Stimulated activated naive CD8-positive, alpha-beta T cell treated with anti-CD3 and anti-CD28 coated beads, Interleukin-15, amount 100 ng/mL, for 72 hours (primary cell): ENCODE results near the gene MIPEP.
A peak's percentile ranks its signal among the peaks of the same experiment; 100 is the strongest.
"Not testable (repeated sequence)": the region's sequence is repeated elsewhere in the genome, so short reads cannot be mapped to it uniquely, and the experiment has no call there.

Experiments used
- ATAC-seq: fragments of 150-1000 bp; cut with Tn5 transposase; 2 replicates; pipeline ENCODE4 v1.10.0; 2021; ENCODE audit warnings: mild to moderate bottlenecking, moderate library complexity
- DNase-seq, 2 donors: peaks; one replicate each; pipeline ENCODE4 v3.0.0; 2021 to 2022
- H3K27ac Mint-ChIP-seq, 2 donors: one replicate each; pipeline ENCODE4 v1.8.0; 2022; ENCODE audit warnings: mild to moderate bottlenecking in 2 of 2, mixed read lengths in 2 of 2, moderate library complexity in 2 of 2
- H3K27me3 Mint-ChIP-seq: one replicate; pipeline ENCODE4 v1.8.0; 2022; ENCODE audit warnings: mixed read lengths
- H3K4me1 Mint-ChIP-seq: one replicate; pipeline ENCODE4 v1.8.0; 2022; ENCODE audit warnings: mild to moderate bottlenecking, mixed read lengths
- H3K4me3 Mint-ChIP-seq, 2 donors: one replicate each; pipeline ENCODE4 v1.8.0; 2022; ENCODE audit warnings: mild to moderate bottlenecking in 2 of 2, mixed read lengths in 2 of 2, moderate library complexity in 1 of 2
- H3K9me3 Mint-ChIP-seq, 2 donors: one replicate each; pipeline ENCODE4 v1.8.0; 2022; ENCODE audit warnings: mixed read lengths in 2 of 2

The MIPEP gene

DNA sequence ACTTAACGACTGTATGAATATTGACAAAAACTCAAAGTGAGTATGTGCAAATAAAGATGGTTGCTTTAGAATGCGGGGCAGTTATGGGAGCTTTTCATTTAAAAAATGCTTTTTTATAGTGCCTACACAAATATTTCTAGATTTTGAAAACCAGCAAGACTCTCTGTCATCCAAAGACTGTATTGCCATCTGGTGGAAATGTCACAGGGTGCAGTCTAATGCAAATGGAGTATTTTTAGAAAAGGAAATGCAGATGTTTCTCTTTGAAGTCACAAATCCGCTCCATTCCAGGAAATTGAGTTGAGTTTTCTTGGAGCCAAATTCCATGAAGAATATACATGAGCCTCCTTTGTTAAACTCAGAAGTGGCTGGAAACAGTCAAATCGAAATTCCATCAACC lies 10.4 kb upstream of the MIPEP start:
- Mint-ChIP-seq H3K4me1 (peaks cover 12% of the 10 kb centered on the region), H3K9me3 (no peaks in the 10 kb centered on the region), H3K4me3 (no peak overlapping the region), H3K27ac (no peak overlapping the region), H3K27me3 (peaks cover 43% of the 10 kb centered on the region)
- ATAC-seq, result peak; percentile 65
- DNase-seq, result no peak

DNA sequence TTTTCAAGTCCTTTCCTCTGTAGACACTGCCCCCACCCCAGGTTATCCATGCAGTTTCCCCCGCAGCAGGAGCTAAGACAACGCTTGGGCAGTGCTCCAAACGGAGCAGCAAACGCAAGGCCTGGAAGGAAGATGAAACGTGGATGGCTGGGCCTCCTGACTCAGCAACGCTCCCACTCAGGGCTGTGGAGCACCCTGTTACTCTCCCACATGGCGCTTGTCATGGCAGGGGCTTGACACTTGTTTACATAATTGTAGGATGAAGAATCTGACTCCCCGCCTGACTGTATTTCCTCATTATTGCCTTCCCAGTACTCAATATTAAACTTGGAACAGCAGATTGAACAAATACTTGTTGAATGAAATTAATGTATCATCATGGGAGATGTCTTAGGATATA lies 8.9 kb upstream of the MIPEP start:
- DNase-seq (no peak), ATAC-seq (no peak)
- Mint-ChIP-seq H3K27me3 (peaks cover 29% of the 10 kb centered on the region), H3K9me3 (no peaks in the 10 kb centered on the region), H3K27ac (no peak overlapping the region), H3K4me3 (no peak overlapping the region), H3K4me1 (peaks cover 5% of the 10 kb centered on the region)

DNA sequence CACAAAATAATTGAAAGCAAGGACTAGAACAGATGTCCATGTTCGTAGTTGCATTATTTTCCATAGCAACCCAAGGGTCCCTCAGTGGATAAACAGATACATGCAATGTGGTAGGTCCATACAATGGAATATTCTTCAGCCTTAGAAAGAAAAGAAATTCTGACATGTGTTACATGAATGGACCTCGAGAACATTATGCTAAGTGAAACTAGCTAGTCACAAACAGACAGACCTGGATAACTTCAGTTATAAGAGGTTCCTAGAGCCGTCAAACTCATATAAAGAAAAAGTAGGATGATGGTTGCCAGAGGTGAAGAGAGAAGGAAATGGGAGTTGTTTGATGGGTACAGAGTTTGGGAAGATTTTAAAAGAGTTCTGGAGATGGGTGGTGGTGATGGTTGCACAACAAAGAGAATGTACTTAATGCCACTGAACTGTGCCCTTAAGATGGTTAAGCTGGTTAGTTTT lies 8.3 kb upstream of the MIPEP start, which contains the start of gene C1QTNF9B:
Gene C1QTNF9B (minus strand): TSS at position 51 of the 468 bp plus-strand sequence.
- H3K27ac Mint-ChIP-seq, result not testable (repeated sequence)

DNA sequence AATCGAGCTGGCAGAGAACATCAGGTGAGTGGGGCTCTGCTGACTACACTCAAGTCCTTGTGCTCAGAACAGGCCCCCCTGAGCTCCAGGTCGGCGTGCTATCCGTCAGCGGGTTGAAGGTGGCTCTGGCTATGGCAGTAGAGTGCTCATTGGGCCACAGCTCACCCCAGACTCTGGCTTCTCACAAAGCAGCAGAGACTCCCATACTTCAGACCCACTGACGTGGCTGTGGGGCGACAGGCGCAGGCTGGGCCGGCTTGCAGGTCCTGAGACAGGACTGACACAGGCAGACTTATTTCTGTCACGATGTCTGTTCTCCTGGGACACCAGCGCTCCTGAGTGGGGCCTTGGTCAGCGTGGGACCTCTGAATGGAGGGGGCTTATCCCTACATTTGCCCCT lies 5.5 kb upstream of the MIPEP start:
- ATAC-seq, DNase-seq, H3K27me3 Mint-ChIP-seq, H3K4me1 Mint-ChIP-seq, H3K4me3 Mint-ChIP-seq, H3K9me3 Mint-ChIP-seq, H3K27ac Mint-ChIP-seq: not testable (repeated sequence)

More for the DNA sequence above, 8.3 kb upstream of the MIPEP start, which contains the start of gene C1QTNF9B:
- not testable (repeated sequence) for H3K4me1 Mint-ChIP-seq, DNase-seq, H3K9me3 Mint-ChIP-seq, H3K4me3 Mint-ChIP-seq, ATAC-seq
- peaks cover 23% of the 10 kb centered on the region for H3K27me3 Mint-ChIP-seq

DNA sequence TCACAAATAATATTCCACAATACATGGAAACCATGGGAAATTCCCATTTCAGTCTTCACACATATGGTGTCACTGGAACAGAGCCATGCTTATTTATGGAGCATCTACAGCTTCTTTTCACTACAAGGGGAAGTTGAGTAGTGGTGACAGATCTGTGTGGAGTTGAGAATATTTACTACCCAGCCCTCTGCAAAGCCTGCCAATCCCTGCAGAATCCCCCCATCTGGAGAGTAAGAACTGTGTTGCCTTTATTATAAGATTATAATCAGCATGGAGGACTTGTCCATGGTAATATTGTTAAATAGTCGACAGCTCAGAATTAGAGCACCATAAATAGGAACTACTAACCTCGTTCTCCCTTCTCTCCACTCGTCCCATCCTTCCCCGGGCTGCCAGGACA lies 4.6 kb upstream of the MIPEP start:
- not testable (repeated sequence) for ATAC-seq, DNase-seq, H3K27ac Mint-ChIP-seq, H3K9me3 Mint-ChIP-seq, H3K27me3 Mint-ChIP-seq, H3K4me3 Mint-ChIP-seq
- H3K4me1 Mint-ChIP-seq, result peaks cover 12% of the 10 kb centered on the region

DNA sequence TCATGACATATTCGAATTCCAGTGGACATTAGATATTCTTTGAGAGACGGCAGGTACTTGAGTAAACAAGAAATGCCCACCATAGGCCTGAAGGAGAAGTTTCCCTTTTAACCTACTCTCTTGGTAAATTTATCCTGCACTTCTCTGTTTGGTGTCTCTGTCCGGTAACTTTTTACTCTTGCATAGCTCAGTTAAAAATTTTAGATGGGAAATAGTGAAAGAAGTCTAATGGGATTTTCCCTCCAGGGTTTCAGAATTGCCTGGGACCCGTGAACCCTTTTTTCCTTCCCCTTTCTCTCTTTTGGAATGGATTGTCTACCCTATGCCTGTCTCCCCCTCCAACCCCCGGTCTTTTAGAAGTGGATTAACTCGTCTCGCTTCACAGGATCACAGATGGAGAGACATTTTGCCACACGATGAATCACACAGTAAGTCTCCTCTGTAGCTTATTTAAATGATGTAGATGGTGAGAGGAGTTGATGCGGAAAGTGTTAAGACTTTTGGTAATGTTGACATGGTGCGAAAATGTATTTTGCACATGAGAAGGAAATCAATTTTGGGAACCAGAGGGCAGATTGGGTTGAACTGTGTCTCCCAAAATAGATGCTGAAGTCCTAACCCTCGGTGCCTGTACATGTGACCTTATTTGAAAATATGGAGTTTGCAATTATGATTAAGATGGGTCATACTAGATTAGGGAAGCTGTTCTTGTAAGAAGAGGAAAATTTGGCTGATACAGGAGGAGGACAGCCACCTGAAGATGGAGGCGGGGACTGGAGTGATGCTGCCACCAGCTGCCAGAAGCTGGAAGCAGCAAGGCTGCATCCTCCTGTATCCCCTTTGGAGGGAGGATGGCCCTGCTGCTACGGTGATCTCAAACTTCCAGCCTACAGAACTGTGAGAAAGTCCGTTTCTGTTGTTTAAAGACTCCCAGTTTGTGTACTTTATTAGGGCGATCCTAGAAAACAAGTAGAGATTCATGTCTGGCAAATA lies 711 bp upstream of the MIPEP start:
- Mint-ChIP-seq H3K27ac (peak overlapping the region in 1 of 2 donors; percentile 85), H3K4me1 (peaks cover 29% of the 10 kb centered on the region), H3K4me3 (peak overlapping the region; percentile 95 to 99), H3K27me3 (no peaks in the 10 kb centered on the region), H3K9me3 (no peaks in the 10 kb centered on the region)
- DNase-seq (no peak), ATAC-seq (no peak)

DNA sequence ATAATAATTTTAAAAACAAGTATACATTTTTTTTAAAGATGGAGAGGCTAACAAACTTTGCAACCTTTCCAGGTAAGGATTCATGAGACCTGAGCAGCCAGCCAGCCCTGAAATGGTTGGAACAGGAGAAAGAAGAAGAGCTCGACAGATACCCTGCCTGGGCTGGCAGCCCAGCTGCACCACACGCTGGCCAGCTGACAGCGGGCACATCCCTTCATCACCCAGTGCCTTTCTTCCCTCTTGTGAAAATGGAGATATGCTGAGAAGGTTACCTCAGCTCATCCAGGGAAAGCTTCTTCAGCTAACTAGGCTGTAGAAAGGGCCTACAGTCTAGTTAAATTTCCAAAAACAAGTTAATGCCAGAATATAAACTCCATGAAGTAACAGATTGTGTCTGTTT lies 4.8 kb downstream of the MIPEP start:
- not testable (repeated sequence) for H3K27ac Mint-ChIP-seq, ATAC-seq, H3K9me3 Mint-ChIP-seq, H3K4me3 Mint-ChIP-seq, DNase-seq, H3K27me3 Mint-ChIP-seq
- peaks cover 22% of the 10 kb centered on the region for H3K4me1 Mint-ChIP-seq

DNA sequence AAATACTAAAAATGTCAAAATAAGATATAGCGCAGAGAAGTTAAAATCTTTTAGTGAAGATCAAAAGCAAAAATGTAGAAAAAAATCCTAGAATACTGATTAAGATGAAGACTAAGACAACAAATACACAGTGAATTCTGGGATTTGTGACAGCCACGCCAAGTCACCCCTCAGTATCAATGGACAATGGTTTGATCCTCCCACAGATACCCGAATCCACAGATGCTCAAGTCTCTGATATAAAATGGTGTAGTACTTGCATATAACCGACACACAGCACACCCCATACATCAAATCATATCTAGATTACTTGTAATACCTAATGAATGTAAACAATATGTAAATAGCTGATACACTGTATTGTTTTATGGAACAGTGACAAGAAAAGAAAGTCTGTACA lies 5.9 kb downstream of the MIPEP start:
- no peaks in the 10 kb centered on the region for H3K9me3 Mint-ChIP-seq
- peaks cover 19% of the 10 kb centered on the region for H3K4me1 Mint-ChIP-seq
- no peak for DNase-seq
- no peak for ATAC-seq
- no peak overlapping the region for H3K4me3 Mint-ChIP-seq
- no peak overlapping the region for H3K27ac Mint-ChIP-seq
- H3K27me3 Mint-ChIP-seq, result no peaks in the 10 kb centered on the region

DNA sequence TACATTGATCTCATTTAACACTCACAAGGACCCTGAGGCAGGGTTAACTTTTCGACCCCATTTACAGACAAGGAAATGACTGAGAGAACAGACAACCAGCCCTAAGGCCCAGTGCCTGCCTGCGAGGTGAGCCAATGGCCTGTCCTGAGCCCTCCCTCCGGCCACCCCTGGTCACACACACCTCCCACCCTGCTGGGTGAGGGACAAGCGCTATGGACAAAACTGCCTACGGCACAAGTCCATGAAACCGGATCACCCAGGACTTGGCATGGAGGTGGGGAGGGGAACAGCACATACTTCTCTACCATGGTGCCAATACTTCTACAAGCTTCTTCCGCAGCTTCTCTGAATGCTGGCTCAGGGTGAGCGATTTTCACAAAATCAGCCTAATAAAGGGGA lies 7.8 kb downstream of the MIPEP start:
- H3K27ac Mint-ChIP-seq, ATAC-seq, H3K4me1 Mint-ChIP-seq, H3K9me3 Mint-ChIP-seq, H3K4me3 Mint-ChIP-seq, H3K27me3 Mint-ChIP-seq, DNase-seq: not testable (repeated sequence)

DNA sequence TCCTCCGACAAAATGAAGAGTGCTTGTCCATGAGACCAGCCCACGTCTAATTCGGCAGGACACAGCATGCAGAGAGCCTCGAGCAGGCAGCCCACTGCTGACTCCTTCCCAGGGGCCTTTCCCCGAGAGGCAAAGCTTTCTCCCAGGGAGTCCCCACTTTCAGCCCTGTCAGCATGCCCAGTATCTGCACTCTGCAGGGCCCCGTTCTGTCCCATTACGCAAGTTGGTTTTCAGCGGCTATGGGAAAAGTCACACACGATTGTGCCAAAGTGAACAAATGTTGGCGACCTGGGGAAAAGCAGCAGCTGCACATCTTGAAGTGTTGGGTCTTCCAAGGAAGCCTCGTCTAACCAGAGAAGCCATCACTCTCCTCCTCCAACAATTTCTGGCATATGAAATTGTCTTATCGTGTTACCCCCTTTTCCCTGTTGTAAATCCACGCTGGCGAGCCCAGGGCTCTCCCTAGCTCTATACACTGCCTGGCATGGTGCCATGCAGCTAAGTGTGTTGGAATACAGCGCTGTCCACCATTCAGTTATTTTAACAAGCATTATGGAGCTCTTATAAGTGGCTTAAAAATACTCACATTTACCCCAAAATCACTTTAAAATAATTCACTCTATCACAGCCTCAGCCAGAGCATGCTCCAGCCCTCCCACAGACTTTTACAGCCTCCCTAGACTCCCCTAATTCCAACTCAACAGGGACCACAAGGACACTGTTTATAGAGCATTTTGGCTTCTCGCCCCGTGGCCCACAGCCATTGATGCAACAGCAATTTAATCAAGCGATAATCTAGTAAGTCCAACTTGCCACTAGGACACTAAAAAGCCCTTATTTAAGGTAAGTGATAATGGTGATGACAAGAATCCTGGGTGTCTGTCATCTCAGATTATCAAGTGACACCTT lies 8.5 kb downstream of the MIPEP start:
- not testable (repeated sequence) for H3K27ac Mint-ChIP-seq, ATAC-seq, H3K4me1 Mint-ChIP-seq, H3K4me3 Mint-ChIP-seq, H3K9me3 Mint-ChIP-seq, H3K27me3 Mint-ChIP-seq, DNase-seq

DNA sequence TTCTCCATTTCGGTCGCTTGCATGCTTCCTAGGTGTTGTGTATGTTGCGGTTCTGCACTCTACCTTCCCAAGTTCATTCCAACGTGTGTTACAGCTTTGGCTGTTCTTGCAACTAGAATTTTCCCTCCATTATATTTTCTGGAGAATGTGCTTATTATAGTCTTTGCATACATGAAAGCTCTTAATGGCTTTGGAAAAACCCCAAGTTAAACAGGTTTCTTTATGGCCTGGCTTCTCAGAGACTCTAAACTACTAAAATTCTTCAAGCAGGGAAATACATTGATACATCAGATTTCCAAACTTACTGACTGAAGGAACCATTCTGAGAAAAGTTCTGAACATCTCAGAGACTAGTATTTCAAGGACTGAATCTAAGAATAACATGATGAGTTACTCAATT lies 11.9 kb downstream of the MIPEP start:
- Mint-ChIP-seq H3K4me3 (no peak overlapping the region), H3K4me1 (no peaks in the 10 kb centered on the region), H3K9me3 (no peaks in the 10 kb centered on the region), H3K27me3 (no peaks in the 10 kb centered on the region), H3K27ac (no peak overlapping the region)
- ATAC-seq (no peak), DNase-seq (no peak)

DNA sequence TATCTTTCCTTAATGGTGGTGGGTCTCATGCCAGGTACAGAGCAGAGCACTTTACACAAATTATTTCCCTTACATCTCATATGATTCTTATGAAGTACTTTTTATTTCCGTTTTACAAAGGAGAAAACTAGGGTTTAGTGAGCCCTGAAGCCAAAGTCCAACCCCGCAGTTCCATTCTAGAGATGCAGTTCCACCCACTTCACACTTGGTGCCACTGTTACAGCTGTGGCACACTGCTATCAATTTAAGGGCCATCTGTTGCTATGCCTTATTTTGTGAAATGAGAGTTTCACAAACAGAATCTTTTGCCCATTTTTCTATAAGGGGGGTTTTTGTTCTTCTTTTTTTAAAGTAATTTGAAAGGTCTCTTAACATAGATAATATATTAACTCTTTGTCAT lies 12.9 kb downstream of the MIPEP start:
- Mint-ChIP-seq H3K4me1 (no peaks in the 10 kb centered on the region), H3K27me3 (no peaks in the 10 kb centered on the region), H3K9me3 (no peaks in the 10 kb centered on the region), H3K4me3 (no peak overlapping the region), H3K27ac (no peak overlapping the region)
- ATAC-seq, result no peak
- no peak for DNase-seq

DNA sequence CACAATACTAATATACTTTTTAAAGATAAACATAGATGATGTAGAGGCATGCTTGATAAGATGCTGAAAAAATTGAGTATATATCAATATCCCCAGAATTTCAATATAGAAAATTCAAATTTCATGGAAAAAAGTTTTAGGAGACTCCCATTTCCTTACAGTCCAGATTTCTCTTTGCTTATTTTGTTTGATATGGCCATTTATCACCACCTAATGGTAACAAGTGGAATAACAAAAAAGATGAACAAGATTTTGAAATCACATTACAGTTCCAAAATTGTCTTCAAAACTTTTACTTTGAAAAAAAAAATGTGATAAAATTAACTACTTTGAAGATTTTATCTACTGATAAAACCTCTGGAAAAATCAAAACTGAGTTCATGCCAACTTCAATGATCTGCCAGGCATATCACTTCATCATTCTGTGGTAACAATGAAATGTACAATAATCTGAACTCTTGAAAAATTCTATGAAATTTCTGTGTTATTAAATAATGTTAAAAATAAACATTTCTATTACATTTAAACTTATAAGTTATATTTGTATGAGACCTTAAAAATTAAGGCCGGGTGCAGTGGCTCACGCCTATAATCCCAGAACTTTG lies 17.5 kb downstream of the MIPEP start:
- ATAC-seq, result no peak
- Mint-ChIP-seq H3K27me3 (no peaks in the 10 kb centered on the region), H3K27ac (no peak overlapping the region), H3K4me3 (no peak overlapping the region), H3K9me3 (no peaks in the 10 kb centered on the region), H3K4me1 (no peaks in the 10 kb centered on the region)
- DNase-seq, result no peak

DNA sequence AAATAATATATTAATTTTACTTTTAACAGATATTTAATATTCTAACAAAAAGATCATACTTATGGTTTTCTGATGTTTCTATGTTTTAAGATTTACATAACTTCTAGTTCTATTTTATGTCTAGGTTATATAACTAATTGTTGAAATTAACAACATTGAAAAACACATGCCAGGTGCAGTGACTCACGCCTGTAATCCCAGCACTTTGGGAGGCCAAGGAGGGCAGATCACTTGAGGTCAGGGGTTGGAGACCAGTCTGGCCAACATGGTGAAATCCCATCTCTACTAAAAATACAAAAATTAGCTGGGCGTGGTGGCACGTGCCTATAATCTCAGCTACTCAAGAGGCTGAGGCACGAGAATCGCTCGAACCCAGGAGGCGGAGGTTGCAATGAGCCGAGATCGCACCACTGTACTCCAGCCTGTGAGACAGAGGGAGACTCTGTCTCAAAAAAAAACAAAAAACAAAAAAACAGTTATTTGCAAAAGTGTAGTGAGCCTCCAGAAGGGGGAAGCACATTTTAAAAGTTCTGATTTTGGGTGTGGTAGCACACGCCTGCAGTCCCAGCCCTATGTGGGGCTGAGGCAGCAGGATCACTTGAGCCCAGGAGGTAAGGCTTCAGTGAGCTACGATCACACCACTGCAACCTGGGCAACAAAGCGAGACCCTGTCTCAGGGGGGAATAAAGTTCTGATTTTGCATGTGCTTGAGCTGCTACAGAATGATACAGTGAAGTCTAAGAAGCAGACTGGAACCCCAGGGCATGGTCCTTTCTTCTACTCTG lies 18.7 kb downstream of the MIPEP start:
- no peaks in the 10 kb centered on the region for H3K9me3 Mint-ChIP-seq
- H3K4me1 Mint-ChIP-seq, result no peaks in the 10 kb centered on the region
- no peak overlapping the region for H3K27ac Mint-ChIP-seq
- ATAC-seq (no peak), DNase-seq (no peak)
- no peak overlapping the region for H3K4me3 Mint-ChIP-seq
- no peaks in the 10 kb centered on the region for H3K27me3 Mint-ChIP-seq

DNA sequence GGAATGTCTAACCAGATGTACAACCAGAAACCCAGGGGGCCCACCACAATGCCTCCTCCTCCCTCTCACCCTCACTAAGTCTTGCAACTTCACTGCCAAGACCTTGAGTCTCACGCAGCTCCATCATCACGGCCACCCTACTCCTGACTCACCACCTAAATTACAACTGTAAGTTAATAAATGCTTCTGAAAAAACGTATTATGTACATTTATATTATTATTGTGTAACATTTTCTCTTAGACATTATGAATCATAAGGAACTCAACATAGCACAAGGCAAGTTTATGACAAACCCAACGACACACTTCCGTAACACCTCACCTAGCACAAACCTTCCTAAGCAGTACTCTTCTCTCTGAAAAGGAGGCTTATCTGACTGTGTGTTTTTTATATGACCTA lies 20.7 kb downstream of the MIPEP start:
- Mint-ChIP-seq H3K4me1 (no peaks in the 10 kb centered on the region), H3K27me3 (no peaks in the 10 kb centered on the region), H3K9me3 (no peaks in the 10 kb centered on the region), H3K4me3 (no peak overlapping the region), H3K27ac (no peak overlapping the region)
- ATAC-seq, result no peak
- no peak for DNase-seq
